H1 (cell line): ENCODE data around the gene TNPO2. TPM values are rescaled to one million over a fixed set of nuclear protein-coding genes. Genes with fewer than 3 reads are reported as not detected.

Experiments
- CTCF ChIA-PET: fragments of 300-600 bp; sonication (Branson Sonifier 250); formaldehyde crosslinking; loops from one replicate; lab custom pipeline; 2021; ENCODE audit not compliant: partially characterized antibody; lab: Charles Lee
- POLR2A ChIA-PET: fragments of 300-600 bp; sonication (Branson Sonifier 250); formaldehyde crosslinking; loops from one replicate; lab custom pipeline; 2021; ENCODE audit warnings: inconsistent platforms; ENCODE audit not compliant: partially characterized antibody; lab: Charles Lee
- DNase-seq, 2 experiments: peaks; one replicate each; pipeline versions ENCODE4 v3.0.0 to v3.0.0-alpha.2; 2010 to 2022; ENCODE audit warnings: low spot score in 2 of 2, low read depth in 1 of 2, mixed read lengths in 1 of 2
- FAIRE-seq: peaks from 2 replicates; lab custom pipeline; 2011; peaks lifted over from hg19 to GRCh38; lab: Jason Lieb, UNC
- H2AFZ ChIP-seq: 2 replicates; pipeline ENCODE4 v1.8.1; 2012; ENCODE audit warnings: low read length, inconsistent platforms
- H2AK5ac ChIP-seq: 2 replicates; pipeline ENCODE4 v1.6.1; 2013; ENCODE audit warnings: low read depth, low read length
- H2BK120ac ChIP-seq: replicated peaks from 2 replicates; pipeline ENCODE3; 2013; ENCODE audit warnings: low read depth, low read length, inconsistent platforms
- H2BK12ac ChIP-seq: 2 replicates; pipeline ENCODE4 v1.6.1; 2013; ENCODE audit warnings: low read depth, low read length
- H2BK15ac ChIP-seq: 2 replicates; pipeline ENCODE4 v1.6.1; 2013; ENCODE audit warnings: low read length
- H2BK20ac ChIP-seq: 2 replicates; pipeline ENCODE4 v1.6.1; 2013; ENCODE audit warnings: low read length
- H2BK5ac ChIP-seq: 2 replicates; pipeline ENCODE4 v1.6.1; 2013; ENCODE audit warnings: low read depth, low read length
- H3K14ac ChIP-seq: 2 replicates; pipeline ENCODE4 v1.6.1; 2013; ENCODE audit warnings: inconsistent platforms; ENCODE audit not compliant: insufficient read length
- H3K18ac ChIP-seq: 2 replicates; pipeline ENCODE4 v1.6.1; 2013; ENCODE audit warnings: low read length; ENCODE audit errors: extremely low read depth
- H3K23ac ChIP-seq: 2 replicates; pipeline ENCODE4 v1.6.1; 2013; ENCODE audit warnings: inconsistent platforms; ENCODE audit not compliant: insufficient read length
- H3K23me2 ChIP-seq: 2 replicates; pipeline ENCODE4 v1.6.1; 2013; ENCODE audit warnings: low read depth, low read length
- H3K27ac ChIP-seq: 2 replicates; pipeline ENCODE4 v1.6.1; 2011; ENCODE audit warnings: low read depth, low read length, inconsistent platforms
- H3K27me3 ChIP-seq, 4 experiments: replicated peaks in 1 of 4; 1 replicate in 1 of 4; 2 replicates in 3 of 4; pipeline versions ENCODE4 v1.6.1 to v1.8.1; 2011 to 2013; ENCODE audit warnings: low read length in 3 of 4, mild to moderate bottlenecking in 3 of 4, inconsistent platforms in 2 of 4, mixed read lengths in 2 of 4, moderate library complexity in 1 of 4; ENCODE audit not compliant: control insufficient read depth in 3 of 4, insufficient read depth in 3 of 4; ENCODE audit errors: extremely low read depth in 1 of 4
- H3K36me3 ChIP-seq, 4 experiments: 2 replicates each; pipeline versions ENCODE4 v1.6.1 to v1.8.1; 2011 to 2013; ENCODE audit warnings: mild to moderate bottlenecking in 4 of 4, low read length in 3 of 4, moderate library complexity in 2 of 4, control low read depth in 1 of 4, inconsistent platforms in 1 of 4; ENCODE audit not compliant: insufficient read depth in 4 of 4, control insufficient read depth in 2 of 4
- H3K4ac ChIP-seq: replicated peaks from 2 replicates; pipeline ENCODE3; 2013; ENCODE audit warnings: low read length, low read depth, mixed read lengths, inconsistent platforms; ENCODE audit not compliant: insufficient read length
- H3K4me1 ChIP-seq, 4 experiments: replicated peaks in 1 of 4; 1 replicate in 1 of 4; 2 replicates in 3 of 4; pipeline versions ENCODE4 v1.6.1 to v1.8.1; 2011 to 2013; ENCODE audit warnings: low read length in 3 of 4, inconsistent platforms in 2 of 4, mixed read lengths in 1 of 4; ENCODE audit not compliant: insufficient read depth in 4 of 4, control insufficient read depth in 3 of 4
- H3K4me2 ChIP-seq, 2 experiments: 2 replicates each; pipeline versions ENCODE4 v1.6.1 to v1.8.1; 2011 to 2013; ENCODE audit warnings: low read depth in 2 of 2, low read length in 2 of 2, control low read depth in 1 of 2, inconsistent platforms in 1 of 2, mild to moderate bottlenecking in 1 of 2; ENCODE audit not compliant: insufficient read depth in 1 of 2
- H3K4me3 ChIP-seq, 4 experiments: fragments of 200-600, 300-600 bp in 1 of 4; sonication (generic), shearing (Covaris generic), sonication (Bioruptor Twin) in 1 of 4; 2 replicates each; pipeline versions ENCODE4 v1.5.1 to v1.8.1; 2011 to 2016; ENCODE audit warnings: low read length in 4 of 4, low read depth in 3 of 4, control low read depth in 2 of 4, inconsistent platforms in 2 of 4, mild to moderate bottlenecking in 2 of 4, mixed read lengths in 1 of 4, moderate library complexity in 1 of 4; ENCODE audit not compliant: insufficient read depth in 2 of 4; ENCODE audit errors: extremely low read depth in 1 of 4
- H3K56ac ChIP-seq: replicated peaks from 2 replicates; pipeline ENCODE3; 2013; ENCODE audit warnings: low read depth, mild to moderate bottlenecking, mixed read lengths, low read length, inconsistent platforms; ENCODE audit not compliant: insufficient read length
- H3K79me1 ChIP-seq: 2 replicates; pipeline ENCODE4 v1.6.1; 2013; ENCODE audit warnings: low read depth, low read length, control low read depth
- H3K79me2 ChIP-seq, 2 experiments: 2 replicates each; pipeline versions ENCODE4 v1.6.1 to v1.8.1; 2012 to 2013; ENCODE audit warnings: low read length in 2 of 2, mild to moderate bottlenecking in 2 of 2, inconsistent platforms in 1 of 2; ENCODE audit not compliant: insufficient read depth in 2 of 2, control insufficient read depth in 1 of 2
- H3K9ac ChIP-seq, 4 experiments: replicated peaks in 1 of 4; 1 replicate in 1 of 4; 2 replicates in 3 of 4; pipeline versions ENCODE4 v1.6.1 to v1.8.1; 2011 to 2013; ENCODE audit warnings: low read depth in 3 of 4, low read length in 3 of 4, control low read depth in 2 of 4, mild to moderate bottlenecking in 2 of 4, moderate library complexity in 2 of 4, inconsistent platforms in 1 of 4; ENCODE audit errors: extremely low read depth in 1 of 4
- H3K9me3 ChIP-seq, 2 experiments: 2 replicates each; pipeline versions ENCODE4 v1.6.1 to v1.8.1; 2012 to 2013; ENCODE audit warnings: mild to moderate bottlenecking in 2 of 2, moderate library complexity in 2 of 2, control low read depth in 1 of 2, inconsistent platforms in 1 of 2, low read depth in 1 of 2, low read length in 1 of 2, mixed read lengths in 1 of 2; ENCODE audit not compliant: insufficient read depth in 2 of 2
- H4K20me1 ChIP-seq, 2 experiments: replicated peaks in 1 of 2; 2 replicates each; pipeline versions ENCODE3 to v1.8.1; 2011 to 2013; ENCODE audit warnings: inconsistent platforms in 2 of 2, low read length in 2 of 2, mild to moderate bottlenecking in 1 of 2; ENCODE audit not compliant: insufficient read depth in 2 of 2, control insufficient read depth in 1 of 2
- H4K5ac ChIP-seq: 2 replicates; pipeline ENCODE4 v1.6.1; 2013; ENCODE audit warnings: low read length, low read depth, mixed read lengths, inconsistent platforms; ENCODE audit not compliant: insufficient read length
- H4K8ac ChIP-seq: 2 replicates; pipeline ENCODE4 v1.8.0; 2013; ENCODE audit warnings: mild to moderate bottlenecking, moderate library complexity, low read length, inconsistent platforms; ENCODE audit not compliant: insufficient read depth; ENCODE audit errors: extremely low read depth
- H4K91ac ChIP-seq: replicated peaks from 2 replicates; pipeline ENCODE3; 2013; ENCODE audit warnings: low read length, mixed read lengths, inconsistent platforms; ENCODE audit not compliant: insufficient read length
- ASH2L ChIP-seq: fragments of 200-600, 300-600 bp; sonication (generic); IDR thresholded peaks from one replicate; pipeline ENCODE4 v1.7.1; 2017; ENCODE audit warnings: low read length
- CEBPB ChIP-seq: IDR thresholded peaks from 2 replicates; pipeline ENCODE4 v1.6.1; 2012; ENCODE audit warnings: low read depth, low read length
- NANOG ChIP-seq: IDR thresholded peaks from 2 replicates; pipeline ENCODE4 v1.6.1; 2011; ENCODE audit warnings: low read length, low read depth, mild to moderate bottlenecking, inconsistent platforms; ENCODE audit not compliant: insufficient read depth, poor library complexity, severe bottlenecking
- POU5F1 ChIP-seq: IDR thresholded peaks from 2 replicates; pipeline ENCODE4 v1.6.1; 2011; ENCODE audit warnings: low read depth, mild to moderate bottlenecking, low read length, moderate library complexity
- SP4 ChIP-seq: IDR thresholded peaks from 2 replicates; pipeline ENCODE4 v1.6.1; 2012; ENCODE audit warnings: low read length, inconsistent platforms
- WGBS, 2 experiments: shearing (Covaris generic) in 1 of 2; methylation state at CpG; one replicate each; pipeline versions ENCODE4 v1.1.6 to v1.1.7; 2013 to 2015; ENCODE audit warnings: low lambda C conversion rate in 2 of 2, mixed read lengths in 2 of 2, inconsistent platforms in 1 of 2, low coverage in 1 of 2, missing lambda C conversion rate in 1 of 2; ENCODE audit not compliant: insufficient replicate concordance in 2 of 2, insufficient coverage in 1 of 2, insufficient read length in 1 of 2; ENCODE audit errors: extremely low coverage in 1 of 2, missing lambda C conversion rate in 1 of 2; 5-methylcytosine and 5-hydroxymethylcytosine counted together
- polyA plus RNA-seq, 7 experiments: library from polyadenylated mRNA; depleted of rRNA in 3 of 7; stranded (reverse) in 5 of 7; unstranded in 2 of 7; fragments of >200 nt in 5 of 7; fragments of 200-250 nt in 2 of 7; gene quantifications; 1 replicate in 5 of 7; 2 replicates in 1 of 7; 4 replicates in 1 of 7; pipeline versions ENCODE4 v1.2.1 to v1.2.3, GENCODE V29; 2011 to 2013; ENCODE audit warnings: missing spikeins in 2 of 7, mixed read lengths in 2 of 7
- total RNA-seq: library from RNA; stranded (reverse); fragmentation: NEBNext Ultra II Directional; extraction: Animal tissue kit (Norgen Biotek cat#: 25700); gene quantifications from 2 replicates; pipeline ENCODE4 v1.2.1, GENCODE V29; 2021
- TF ChIP-seq, protein P1 (sequence below): IDR thresholded peaks from 2 replicates; pipeline ENCODE4 v1.6.1; 2011; ENCODE audit warnings: low read depth, mild to moderate bottlenecking, low read length; ENCODE audit not compliant: insufficient read depth

The TNPO2 gene
- total and polyA plus RNA-seq, 2 of the 8 experiments (the other 6 are each of a cell fraction or from before 2014, with no cell fraction given) = 112 to 121 TPM

DNA sequence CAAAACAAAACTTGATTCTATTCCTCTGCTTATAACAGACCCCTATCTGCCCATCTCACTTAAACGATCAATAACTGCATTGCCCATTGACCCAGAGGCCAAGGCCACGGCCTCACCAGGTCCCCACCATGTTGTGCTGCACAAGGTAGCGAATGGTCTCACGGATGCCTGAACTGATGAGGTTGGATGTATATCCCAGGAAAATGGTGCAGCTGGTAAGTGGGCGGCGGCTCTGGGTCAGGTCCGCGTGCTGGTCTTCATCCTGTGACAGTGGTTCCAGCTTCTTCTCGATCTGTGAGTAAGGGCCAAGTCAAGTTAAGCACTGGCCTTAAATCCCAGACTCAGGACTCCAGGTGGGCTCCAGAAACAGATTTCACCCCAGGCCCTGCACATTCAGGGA is 43.7 kb downstream of the TNPO2 start:
- POLR2A ChIA-PET = interaction anchor here (0.7 to 6.4 kb wide), 11 partner anchors 8 to 239 kb away, joined by 3 to 93 read pairs (median 5); partner anchors contain the start of genes FBXW9, MAN2B1, SYCE2 and WDR83
- FAIRE-seq = no peak

More for the DNA sequence above, 43.7 kb downstream of the TNPO2 start:
- H4K5ac ChIP-seq = no peak overlapping the region
- H3K79me1 ChIP-seq = peaks cover 9% of the 10 kb centered on the region; the same call in 1 of the 2 replicates
- no peak overlapping the region for H3K27ac ChIP-seq
- WGBS, 2 experiments = 95% methylated on average over 9 of the region's 9 CpGs; no CpG with 5 or more reads in 1 of the 2 experiments
- H2BK15ac ChIP-seq = no peak overlapping the region
- no peak overlapping the region for H2BK20ac ChIP-seq
- H3K14ac ChIP-seq = no peak overlapping the region
- no peak overlapping the region for H3K18ac ChIP-seq
- no peak overlapping the region for H2BK12ac ChIP-seq
- H3K23me2 ChIP-seq = no peaks in the 10 kb centered on the region
- no peak overlapping the region for H3K56ac ChIP-seq
- H4K91ac ChIP-seq = no peak overlapping the region
- H3K4me2 ChIP-seq = no peak overlapping the region; a peak in 1 of 4 replicates
- CTCF ChIA-PET = interaction anchor here (1.2 kb wide), 1 partner anchor 19 kb away, joined by 3 read pairs; no protein-coding TSS in a partner anchor
- no peak overlapping the region for H2AFZ ChIP-seq
- no peaks in the 10 kb centered on the region; a peak in 1 of 4 replicates for H3K9me3 ChIP-seq
- H3K9ac ChIP-seq = no peak overlapping the region
- DNase-seq = no peak
- TF ChIP-seq, protein P1, sequence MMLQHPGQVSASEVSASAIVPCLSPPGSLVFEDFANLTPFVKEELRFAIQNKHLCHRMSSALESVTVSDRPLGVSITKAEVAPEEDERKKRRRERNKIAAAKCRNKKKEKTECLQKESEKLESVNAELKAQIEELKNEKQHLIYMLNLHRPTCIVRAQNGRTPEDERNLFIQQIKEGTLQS = no peak
- TF ChIP-seq CEBPB = no peak
- no peak for TF ChIP-seq NANOG
- TF ChIP-seq POU5F1 = no peak
- TF ChIP-seq ASH2L = no peak
- no peak for TF ChIP-seq SP4
- H3K4me3 ChIP-seq = no peak overlapping the region
- H3K79me2 ChIP-seq = peaks cover 0 to 11% of the 10 kb centered on the region in 2 experiments; a peak in 2 of 4 replicates
- H3K23ac ChIP-seq = no peak overlapping the region
- H3K36me3 ChIP-seq = peaks cover 29 to 37% (median 35%) of the 10 kb centered on the region in 4 experiments
- peak overlapping the region; percentile 89; the same call in 1 of the 2 replicates for H2AK5ac ChIP-seq
- peak overlapping the region; percentile 31; the same call in 1 of the 2 replicates for H4K8ac ChIP-seq
- H3K4me1 ChIP-seq = peaks cover 0 to 3% (median 0%) of the 10 kb centered on the region in 4 experiments; a peak in 2 of 7 replicates
- H3K4ac ChIP-seq = no peak overlapping the region
- no peak overlapping the region for H2BK120ac ChIP-seq
- H4K20me1 ChIP-seq = peaks cover 0 to 11% of the 10 kb centered on the region in 2 experiments
- H2BK5ac ChIP-seq = no peak overlapping the region
- no peaks in the 10 kb centered on the region for H3K27me3 ChIP-seq
